ENCODE measurements around the gene ARRB2.

GRCh38 chr17:4721203-4722135 lies 11.0 kb downstream of the ARRB2 start:
- TF ChIP-seq, protein P1, sequence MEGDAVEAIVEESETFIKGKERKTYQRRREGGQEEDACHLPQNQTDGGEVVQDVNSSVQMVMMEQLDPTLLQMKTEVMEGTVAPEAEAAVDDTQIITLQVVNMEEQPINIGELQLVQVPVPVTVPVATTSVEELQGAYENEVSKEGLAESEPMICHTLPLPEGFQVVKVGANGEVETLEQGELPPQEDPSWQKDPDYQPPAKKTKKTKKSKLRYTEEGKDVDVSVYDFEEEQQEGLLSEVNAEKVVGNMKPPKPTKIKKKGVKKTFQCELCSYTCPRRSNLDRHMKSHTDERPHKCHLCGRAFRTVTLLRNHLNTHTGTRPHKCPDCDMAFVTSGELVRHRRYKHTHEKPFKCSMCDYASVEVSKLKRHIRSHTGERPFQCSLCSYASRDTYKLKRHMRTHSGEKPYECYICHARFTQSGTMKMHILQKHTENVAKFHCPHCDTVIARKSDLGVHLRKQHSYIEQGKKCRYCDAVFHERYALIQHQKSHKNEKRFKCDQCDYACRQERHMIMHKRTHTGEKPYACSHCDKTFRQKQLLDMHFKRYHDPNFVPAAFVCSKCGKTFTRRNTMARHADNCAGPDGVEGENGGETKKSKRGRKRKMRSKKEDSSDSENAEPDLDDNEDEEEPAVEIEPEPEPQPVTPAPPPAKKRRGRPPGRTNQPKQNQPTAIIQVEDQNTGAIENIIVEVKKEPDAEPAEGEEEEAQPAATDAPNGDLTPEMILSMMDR (conservative IDR thresholded peaks at IDR 0.05; ENCODE audit: low read depth, low read length): no peak
- no peak for TF ChIP-seq EZH2 (IDR thresholded peaks at IDR 0.05; ENCODE audit: borderline replicate concordance, low read depth, low read length, poor library complexity, severe bottlenecking)

All from A673 (cell line).